GM18870 (cell line): ENCODE results near the gene FOLR3.
"Not testable (repeated sequence)": the region's sequence is repeated elsewhere in the genome, so short reads cannot be mapped to it uniquely, and the experiment has no call there.

Source experiments
- ATAC-seq: cut with Tn5 transposase; IDR thresholded peaks from one replicate; pipeline ENCODE4 v1.9.1; 2021; ENCODE audit warnings: moderate library complexity; ENCODE audit not compliant: unreplicated experiment

Gene FOLR3

GRCh38 chr11:72135473-72135872, at the start of gene FOLR3:
Gene FOLR3, plus strand, starts transcription at chr11:72135725. Its CDS starts 228 bp downstream, at chr11:72135953.
- not testable (repeated sequence) for ATAC-seq

- no peak for ATAC-seq
Measured at GRCh38 chr11:72088076-72088808, 47.3 kb upstream of the FOLR3 start.

GRCh38 chr11:72091292-72091691, 44.2 kb upstream of the FOLR3 start:
- no peak for ATAC-seq

- no peak for ATAC-seq
Measured at GRCh38 chr11:72098741-72099140, 36.8 kb upstream of the FOLR3 start.

- no peak for ATAC-seq
Measured at GRCh38 chr11:72100009-72100408, 35.5 kb upstream of the FOLR3 start.

GRCh38 chr11:72100462-72100861, 35.1 kb upstream of the FOLR3 start:
- no peak for ATAC-seq

GRCh38 chr11:72102162-72102561, 33.4 kb upstream of the FOLR3 start:
- no peak for ATAC-seq

- ATAC-seq = peak; percentile 13
Measured at GRCh38 chr11:72102631-72102945, 32.9 kb upstream of the FOLR3 start.

- peak; percentile 64 for ATAC-seq
Measured at GRCh38 chr11:72102946-72103753, 32.4 kb upstream of the FOLR3 start, which contains the start of gene LAMTOR1. Gene LAMTOR1, minus strand, starts transcription at chr11:72103297. Its CDS starts 73 bp downstream, at chr11:72103224.

- no peak for ATAC-seq
Measured at GRCh38 chr11:72103754-72104167, 31.8 kb upstream of the FOLR3 start.

- ATAC-seq = no peak
Measured at GRCh38 chr11:72105888-72106287, 29.6 kb upstream of the FOLR3 start, which contains the start of gene TOMT. Gene TOMT, plus strand, starts transcription at chr11:72105924. Its CDS starts 28 bp downstream, at chr11:72105952.

GRCh38 chr11:72111300-72112142, 24.0 kb upstream of the FOLR3 start:
- peak; percentile 2 for ATAC-seq

- ATAC-seq = peak; percentile 87
Measured at GRCh38 chr11:72112143-72112977, 23.2 kb upstream of the FOLR3 start, which contains the start of gene ANAPC15. Gene ANAPC15, minus strand, starts transcription at chr11:72112695. Its CDS starts 1,419 bp downstream, at chr11:72111276.

- no peak for ATAC-seq
Measured at GRCh38 chr11:72112978-72113808, 22.3 kb upstream of the FOLR3 start.

- no peak for ATAC-seq
Measured at GRCh38 chr11:72114570-72114969, 21.0 kb upstream of the FOLR3 start.

GRCh38 chr11:72116019-72116755, 19.3 kb upstream of the FOLR3 start:
- no peak for ATAC-seq

GRCh38 chr11:72119198-72119597, 16.3 kb upstream of the FOLR3 start:
- no peak for ATAC-seq

GRCh38 chr11:72120930-72121329, 14.6 kb upstream of the FOLR3 start:
- no peak for ATAC-seq

GRCh38 chr11:72122607-72123006, 12.9 kb upstream of the FOLR3 start:
- no peak for ATAC-seq
